Keratinocyte (primary cell): Measurements from ENCODE around the gene BRPF1. TPM values are rescaled to one million over a fixed set of nuclear protein-coding genes. Genes with fewer than 3 reads are reported as not detected.

ENCODE experiments used
- DNase-seq: peaks from one replicate; pipeline ENCODE4 v3.0.0-alpha.2; 2011; ENCODE audit warnings: low read depth, missing footprints, low spot score
- FAIRE-seq: peaks from 2 replicates; lab custom pipeline; 2011; peaks lifted over from hg19 to GRCh38; lab: Jason Lieb, UNC
- H2AFZ ChIP-seq: 2 replicates; pipeline ENCODE4 v1.6.0; 2012; ENCODE audit warnings: low read length, control low read depth, inconsistent platforms; ENCODE audit not compliant: control insufficient read depth
- H3K27ac ChIP-seq: 2 replicates; pipeline ENCODE4 v1.5.1; 2011; ENCODE audit warnings: low read length; ENCODE audit not compliant: control insufficient read depth, insufficient read depth
- H3K27me3 ChIP-seq: 3 replicates; pipeline ENCODE4 v1.6.0; 2011; ENCODE audit warnings: low read length; ENCODE audit not compliant: control insufficient read depth, insufficient read depth; ENCODE audit errors: extremely low read depth
- H3K36me3 ChIP-seq, 2 experiments: 2 replicates in 1 of 2; 3 replicates in 1 of 2; pipeline ENCODE4 v1.5.1; 2011; ENCODE audit warnings: low read length in 2 of 2, mild to moderate bottlenecking in 1 of 2; ENCODE audit not compliant: control insufficient read depth in 2 of 2, insufficient read depth in 2 of 2; ENCODE audit errors: extremely low read depth in 1 of 2
- H3K4me1 ChIP-seq: 3 replicates; pipeline ENCODE4 v1.5.1; 2011; ENCODE audit warnings: low read length; ENCODE audit not compliant: control insufficient read depth, insufficient read depth; ENCODE audit errors: extremely low read depth
- H3K4me2 ChIP-seq: 3 replicates; pipeline ENCODE4 v1.6.0; 2011; ENCODE audit warnings: low read depth, low read length; ENCODE audit not compliant: control insufficient read depth, insufficient read depth; ENCODE audit errors: extremely low read depth
- H3K4me3 ChIP-seq, 3 experiments: fragments of 200-600 bp in 1 of 3; sonication (generic) in 1 of 3; 2 replicates in 2 of 3; 3 replicates in 1 of 3; pipeline ENCODE4 v1.5.1; 2011 to 2016; ENCODE audit warnings: low read length in 3 of 3, mild to moderate bottlenecking in 3 of 3, control low read depth in 2 of 3, inconsistent platforms in 1 of 3, low read depth in 1 of 3, mixed read lengths in 1 of 3, mixed run types in 1 of 3, moderate library complexity in 1 of 3; ENCODE audit not compliant: control insufficient read depth in 2 of 3, insufficient read depth in 2 of 3; ENCODE audit errors: extremely low read depth in 1 of 3
- H3K79me2 ChIP-seq: 2 replicates; pipeline ENCODE4 v1.6.0; 2012; ENCODE audit warnings: low read length; ENCODE audit not compliant: control insufficient read depth, insufficient read depth
- H3K9ac ChIP-seq: 3 replicates; pipeline ENCODE4 v1.6.0; 2011; ENCODE audit warnings: low read length; ENCODE audit not compliant: control insufficient read depth, insufficient read depth; ENCODE audit errors: extremely low read depth
- H3K9me1 ChIP-seq: 3 replicates; pipeline ENCODE4 v1.6.0; 2011; ENCODE audit warnings: low read length; ENCODE audit not compliant: control insufficient read depth, insufficient read depth; ENCODE audit errors: extremely low read depth
- H3K9me3 ChIP-seq: 2 replicates; pipeline ENCODE4 v1.5.1; 2012; ENCODE audit warnings: low read depth, low read length; ENCODE audit not compliant: control insufficient read depth
- H4K20me1 ChIP-seq: 3 replicates; pipeline ENCODE4 v1.6.0; 2011; ENCODE audit warnings: low read length; ENCODE audit not compliant: control insufficient read depth, insufficient read depth; ENCODE audit errors: extremely low read depth
- EZH2 ChIP-seq: IDR thresholded peaks from one replicate; pipeline ENCODE4 v1.6.1; 2012; ENCODE audit warnings: inconsistent platforms, mild to moderate bottlenecking, low read length, moderate library complexity
- dilution Hi-C: fragments of 300-500 bp; cut with MboI; formaldehyde crosslinking; loops from one replicate; pipeline ENCODE4 v1.7.0; 2020; ENCODE audit warnings: low sequenced_read_pairs; ENCODE audit not compliant: extremely low pct_ligation_motif_present
- polyA plus RNA-seq, 5 experiments: library from polyadenylated mRNA; depleted of rRNA in 3 of 5; stranded (reverse) in 3 of 5; stranded (forward) in 1 of 5; unstranded in 1 of 5; fragments of >200 nt; gene quantifications; 1 replicate in 1 of 5; 2 replicates in 3 of 5; 3 replicates in 1 of 5; pipeline versions ENCODE4 v1.2.1 to v1.2.3, GENCODE V29; 2011 to 2012; ENCODE audit warnings: missing spikeins in 2 of 5, low read depth in 1 of 5, low replicate concordance in 1 of 5
- TF ChIP-seq, protein P1 (sequence below), 3 experiments: IDR thresholded peaks in 1 of 3; conservative IDR thresholded peaks in 1 of 3; optimal IDR thresholded peaks in 1 of 3; 2 replicates in 2 of 3; 3 replicates in 1 of 3; pipeline versions ENCODE3 to v1.5.1; 2011; ENCODE audit warnings: low read length in 3 of 3, mild to moderate bottlenecking in 3 of 3, moderate library complexity in 2 of 3, control low read depth in 1 of 3, inconsistent platforms in 1 of 3; ENCODE audit not compliant: insufficient read depth in 2 of 3; ENCODE audit errors: extremely low read depth in 1 of 3

Gene BRPF1
- polyA plus RNA-seq, 1 donor (not counting 4 experiments of a cell fraction or from before 2014, with no cell fraction given), result 8.0 TPM

DNA sequence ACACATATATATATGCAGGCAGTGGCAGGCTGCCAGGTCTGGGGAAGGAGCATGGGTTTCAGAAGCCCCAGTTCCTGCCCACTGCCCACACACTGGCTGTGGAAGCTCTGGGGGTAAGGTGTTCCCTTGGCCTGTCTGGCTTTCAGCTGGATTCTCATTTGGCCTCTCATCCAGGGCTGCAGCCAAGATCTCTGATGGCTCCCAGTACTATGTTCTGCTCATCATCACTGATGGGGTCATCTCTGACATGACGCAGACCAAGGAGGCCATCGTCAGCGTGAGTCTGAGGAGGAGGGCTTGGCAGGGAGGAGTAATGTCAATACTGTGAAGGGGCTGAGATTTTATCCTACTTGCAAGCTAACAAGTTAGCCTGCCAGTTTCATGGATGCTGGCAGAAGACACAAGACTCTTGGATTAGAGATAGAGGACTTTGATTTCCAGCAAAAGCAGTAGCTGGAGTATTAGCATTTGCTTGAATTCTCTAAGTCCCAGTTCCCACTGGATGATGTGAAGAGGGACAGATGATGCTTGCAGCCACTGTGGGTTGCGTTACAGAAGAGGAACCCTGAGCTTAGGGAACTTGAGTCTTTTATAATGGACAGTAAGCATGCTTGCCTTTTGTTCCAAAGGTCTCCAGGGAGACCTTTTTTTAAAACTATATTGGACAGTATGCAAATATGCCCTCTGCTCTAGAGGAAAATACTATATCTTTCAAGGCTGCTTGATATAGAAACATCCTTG, 5.6 kb upstream of the BRPF1 start:
- Histone ChIP-seq H4K20me1 (no peaks in the 10 kb centered on the region), H3K79me2 (no peaks in the 10 kb centered on the region), H3K27ac (no peak overlapping the region), H2AFZ (no peak overlapping the region), H3K9ac (no peak overlapping the region), H3K9me1 (no peaks in the 10 kb centered on the region), H3K4me2 (no peak overlapping the region), H3K27me3 (no peaks in the 10 kb centered on the region), H3K36me3 (no peaks in the 10 kb centered on the region), H3K4me3 (no peak overlapping the region), H3K9me3 (no peaks in the 10 kb centered on the region), H3K4me1 (peaks cover 5% of the 10 kb centered on the region)
- DNase-seq (no peak), FAIRE-seq (no peak)
- dilution Hi-C loops, result no loop called here
- TF ChIP-seq, protein P1, sequence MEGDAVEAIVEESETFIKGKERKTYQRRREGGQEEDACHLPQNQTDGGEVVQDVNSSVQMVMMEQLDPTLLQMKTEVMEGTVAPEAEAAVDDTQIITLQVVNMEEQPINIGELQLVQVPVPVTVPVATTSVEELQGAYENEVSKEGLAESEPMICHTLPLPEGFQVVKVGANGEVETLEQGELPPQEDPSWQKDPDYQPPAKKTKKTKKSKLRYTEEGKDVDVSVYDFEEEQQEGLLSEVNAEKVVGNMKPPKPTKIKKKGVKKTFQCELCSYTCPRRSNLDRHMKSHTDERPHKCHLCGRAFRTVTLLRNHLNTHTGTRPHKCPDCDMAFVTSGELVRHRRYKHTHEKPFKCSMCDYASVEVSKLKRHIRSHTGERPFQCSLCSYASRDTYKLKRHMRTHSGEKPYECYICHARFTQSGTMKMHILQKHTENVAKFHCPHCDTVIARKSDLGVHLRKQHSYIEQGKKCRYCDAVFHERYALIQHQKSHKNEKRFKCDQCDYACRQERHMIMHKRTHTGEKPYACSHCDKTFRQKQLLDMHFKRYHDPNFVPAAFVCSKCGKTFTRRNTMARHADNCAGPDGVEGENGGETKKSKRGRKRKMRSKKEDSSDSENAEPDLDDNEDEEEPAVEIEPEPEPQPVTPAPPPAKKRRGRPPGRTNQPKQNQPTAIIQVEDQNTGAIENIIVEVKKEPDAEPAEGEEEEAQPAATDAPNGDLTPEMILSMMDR (optimal IDR thresholded peaks at IDR 0.05 in 1 of 3, IDR thresholded peaks at IDR 0.05 in 1 of 3, conservative IDR thresholded peaks at IDR 0.05 in 1 of 3; ENCODE audit: extremely low read depth in 1 of 3, insufficient read depth in 2 of 3, low read length in 3 of 3), result no peak
- TF ChIP-seq EZH2, result no peak

DNA sequence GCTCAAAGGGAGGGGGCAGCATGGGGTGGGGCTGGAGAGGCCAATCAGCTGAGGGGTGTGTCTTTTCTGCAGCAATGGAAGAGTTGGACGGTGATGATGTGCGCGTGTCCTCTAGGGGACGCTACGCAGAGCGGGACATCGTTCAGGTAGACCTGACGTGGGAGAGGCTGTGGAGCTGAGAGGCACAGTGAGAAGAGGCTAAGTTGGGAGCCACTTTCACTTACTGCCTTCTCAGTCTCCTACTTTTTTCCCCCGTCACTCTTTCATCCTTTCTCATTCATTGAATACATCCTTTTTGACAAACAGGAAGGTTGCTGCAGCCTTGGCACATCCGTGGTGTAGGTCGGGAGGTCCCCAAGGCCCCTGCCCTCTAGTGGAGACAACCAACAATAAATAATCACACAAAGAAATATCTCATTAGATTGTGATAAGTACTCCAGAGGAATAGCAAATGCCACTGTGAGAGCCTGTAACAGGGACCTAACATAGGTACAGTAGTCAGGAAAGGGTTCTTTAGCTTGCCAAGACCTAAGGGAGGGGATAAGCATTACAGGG, 4.4 kb upstream of the BRPF1 start:
- peaks cover 5% of the 10 kb centered on the region for H3K4me1 ChIP-seq
- no peak overlapping the region for H3K4me2 ChIP-seq
- dilution Hi-C loops, result no loop called here
- H3K9me1 ChIP-seq, result no peaks in the 10 kb centered on the region
- no peak for FAIRE-seq
- DNase-seq, result no peak
- peaks cover 5% of the 10 kb centered on the region for H3K79me2 ChIP-seq
- H3K36me3 ChIP-seq, result no peaks in the 10 kb centered on the region
- TF ChIP-seq EZH2, result no peak
- TF ChIP-seq, protein P1 (optimal IDR thresholded peaks at IDR 0.05 in 1 of 3, IDR thresholded peaks at IDR 0.05 in 1 of 3, conservative IDR thresholded peaks at IDR 0.05 in 1 of 3; ENCODE audit: extremely low read depth in 1 of 3, insufficient read depth in 2 of 3, low read length in 3 of 3), result peak; percentile 37 to 68 (median 53)
- no peaks in the 10 kb centered on the region for H3K27me3 ChIP-seq
- H3K9me3 ChIP-seq, result no peaks in the 10 kb centered on the region
- no peaks in the 10 kb centered on the region for H4K20me1 ChIP-seq
- H3K27ac ChIP-seq, result no peak overlapping the region
- no peak overlapping the region for H3K4me3 ChIP-seq
- H2AFZ ChIP-seq, result peak overlapping the region; percentile 54
- H3K9ac ChIP-seq, result no peak overlapping the region
